K562 (cell line): ENCODE data around the gene CDC6. TPM values are rescaled to one million over a fixed set of nuclear protein-coding genes. Genes with fewer than 3 reads are reported as not detected.

ENCODE experiments used
- ARHGAP35 ChIP-seq: fragments of 450-650 bp; IDR thresholded peaks from 2 replicates; pipeline ENCODE4 v1.6.1; 2018; ENCODE audit not compliant: partially characterized antibody
- CBFB ChIP-seq: sonication (generic); formaldehyde crosslinking; IDR thresholded peaks from 2 replicates; pipeline ENCODE4 v1.4.0; 2020; ENCODE audit warnings: mild to moderate bottlenecking, missing genetic modification reagents
- CBX5 ChIP-seq: IDR thresholded peaks from 2 replicates; pipeline ENCODE4 v1.6.1; 2014; ENCODE audit warnings: low read depth, borderline replicate concordance
- CHD1 ChIP-seq: fragments of 200-600 bp; sonication (generic); IDR thresholded peaks from one replicate; pipeline ENCODE4 v1.6.1; 2012; ENCODE audit warnings: mild to moderate bottlenecking, moderate library complexity, low read length, inconsistent platforms
- ELF1 ChIP-seq: fragments of 200-800 bp; sonication (Bioruptor generic); IDR thresholded peaks from 2 replicates; pipeline ENCODE4 v1.6.1; 2016; ENCODE audit warnings: missing genetic modification characterization, missing compliant biosample characterization
- EWSR1 ChIP-seq: fragments of 450-650 bp; IDR thresholded peaks from 2 replicates; pipeline ENCODE4 v1.6.1; 2018; ENCODE audit warnings: borderline replicate concordance, mild to moderate bottlenecking, low read depth, moderate library complexity; ENCODE audit not compliant: partially characterized antibody
- FOXK2 ChIP-seq, 2 experiments: fragments of 450-650 bp; IDR thresholded peaks in 1 of 2; conservative IDR thresholded peaks in 1 of 2; 2 replicates each; pipeline ENCODE4 v1.6.1; 2016; ENCODE audit warnings: low read depth in 2 of 2, mild to moderate bottlenecking in 1 of 2
- HDAC6 ChIP-seq: IDR thresholded peaks from 2 replicates; pipeline ENCODE4 v1.6.1; 2012; ENCODE audit warnings: low read depth, mild to moderate bottlenecking, control low read depth, inconsistent platforms, low read length, moderate library complexity
- HMG20B ChIP-seq: fragments of 250-450 bp; sonication (Bioruptor Pico); IDR thresholded peaks from 2 replicates; pipeline ENCODE4 v1.5.0; 2021; ENCODE audit warnings: mild to moderate bottlenecking
- KDM2B ChIP-seq: fragments of 250-450 bp; sonication (Bioruptor Pico); IDR thresholded peaks from 2 replicates; pipeline ENCODE4 v1.8.0; 2021; ENCODE audit warnings: mild to moderate bottlenecking, moderate library complexity
- NFIX ChIP-seq: fragments of 250-450 bp; sonication (Bioruptor Pico); IDR thresholded peaks from 2 replicates; pipeline ENCODE4 v1.4.0; 2020; ENCODE audit warnings: low read depth, mild to moderate bottlenecking, moderate library complexity
- NONO ChIP-seq, 2 experiments: fragments of 200-400 bp in 1 of 2; fragments of 450-650 bp in 1 of 2; formaldehyde crosslinking in 1 of 2; IDR thresholded peaks; 2 replicates each; pipeline ENCODE4 v1.6.1; 2017; ENCODE audit warnings: low read depth in 2 of 2, mild to moderate bottlenecking in 2 of 2, moderate library complexity in 2 of 2, low read length in 1 of 2
- NRF1 ChIP-seq, 2 experiments: fragments of 450-650 bp; IDR thresholded peaks in 1 of 2; conservative IDR thresholded peaks in 1 of 2; 2 replicates each; pipeline ENCODE4 v1.6.1; 2014; ENCODE audit warnings: mild to moderate bottlenecking in 2 of 2
- PHF21A ChIP-seq: fragments of 450-650 bp; IDR thresholded peaks from 2 replicates; pipeline ENCODE4 v1.6.1; 2017; ENCODE audit warnings: low read depth, borderline replicate concordance
- PREB ChIP-seq: sonication (generic); formaldehyde crosslinking; IDR thresholded peaks from 2 replicates; pipeline ENCODE4 v1.8.1; 2023; ENCODE audit warnings: mild to moderate bottlenecking, missing genetic modification reagents
- RBFOX2 ChIP-seq: fragments of 200-400 bp; formaldehyde crosslinking; IDR thresholded peaks from 2 replicates; pipeline ENCODE4 v1.6.1; 2017; ENCODE audit warnings: low read depth, mild to moderate bottlenecking, low read length, moderate library complexity
- RBM14 ChIP-seq: fragments of 200-400 bp; formaldehyde crosslinking; IDR thresholded peaks from 2 replicates; pipeline ENCODE4 v1.6.1; 2018; ENCODE audit warnings: low read depth, mild to moderate bottlenecking, low read length, moderate library complexity, borderline replicate concordance; ENCODE audit not compliant: insufficient read depth
- RBM39 ChIP-seq: fragments of 200-400 bp; formaldehyde crosslinking; optimal IDR thresholded peaks from 2 replicates; pipeline ENCODE3; 2018; ENCODE audit warnings: low read depth, low read length
- SAP30 ChIP-seq: fragments of 200-600 bp; sonication (generic); IDR thresholded peaks from 2 replicates; pipeline ENCODE4 v1.6.1; 2012; ENCODE audit warnings: borderline replicate concordance, low read depth, mild to moderate bottlenecking, moderate library complexity, low read length, control low read depth, inconsistent platforms; ENCODE audit not compliant: insufficient read depth, poor library complexity, severe bottlenecking
- SRSF1 ChIP-seq: fragments of 200-400 bp; formaldehyde crosslinking; IDR thresholded peaks from 2 replicates; pipeline ENCODE4 v1.6.1; 2017; ENCODE audit warnings: mild to moderate bottlenecking, low read depth, low read length, moderate library complexity
- TARDBP ChIP-seq: fragments of 450-650 bp; IDR thresholded peaks from 2 replicates; pipeline ENCODE4 v1.6.1; 2016
- WHSC1 ChIP-seq: IDR thresholded peaks from one replicate; pipeline ENCODE4 v1.6.1; 2012; ENCODE audit warnings: low read length, control low read depth, inconsistent platforms
- ZNF212 ChIP-seq: fragments of 450-650 bp; formaldehyde crosslinking; IDR thresholded peaks from 2 replicates; pipeline ENCODE4 v1.4.0; 2020; ENCODE audit warnings: mild to moderate bottlenecking
- ZNF23 ChIP-seq: fragments of 250-450 bp; sonication (Bioruptor Pico); IDR thresholded peaks from 2 replicates; pipeline ENCODE4 v1.4.0; 2020; ENCODE audit warnings: mild to moderate bottlenecking
- ZNF354B ChIP-seq: fragments of 250-450 bp; sonication (Bioruptor Pico); IDR thresholded peaks from 2 replicates; pipeline ENCODE4 v1.4.0; 2020
- ZNF384 ChIP-seq: IDR thresholded peaks from 2 replicates; pipeline ENCODE4 v1.6.1; 2012; ENCODE audit warnings: low read depth, low read length, improper control_type of control experiment
- ZNF507 ChIP-seq: conservative IDR thresholded peaks from 2 replicates; pipeline ENCODE4 v1.6.1; 2017; ENCODE audit warnings: missing genetic modification characterization, missing compliant biosample characterization
- ZNF668 ChIP-seq: fragments of 250-450 bp; sonication (Bioruptor Pico); IDR thresholded peaks from 2 replicates; pipeline ENCODE4 v1.8.0; 2022; ENCODE audit warnings: mild to moderate bottlenecking, inconsistent platforms
- polyA plus RNA-seq, 8 experiments: library from polyadenylated mRNA; depleted of rRNA in 4 of 8; stranded (reverse) in 5 of 8; unstranded in 3 of 8; fragments of >200 nt; fragmentation: Nextera tagmentation in 2 of 8; fragmentation: Illumina TruSeq in 1 of 8; extraction: Ambion mirVana in 2 of 8; extraction: Trizol in 1 of 8; gene quantifications; 2 replicates each; pipeline versions ENCODE4 v1.2.1 to v1.2.3, GENCODE V29; 2011 to 2014; ENCODE audit warnings: inconsistent platforms in 1 of 8, missing spikeins in 1 of 8
- total RNA-seq, 7 experiments: library from RNA; depleted of rRNA in 6 of 7; stranded (reverse); fragments of >200 nt in 6 of 7; fragmentation: Illumina TruSeq in 2 of 7; extraction: Trizol in 2 of 7; gene quantifications; 2 replicates each; pipeline versions ENCODE4 v1.2.1 to v1.2.3, GENCODE V29; 2011 to 2021; ENCODE audit warnings: low replicate concordance in 1 of 7

Gene CDC6
- total and polyA plus RNA-seq, 9 of the 15 experiments (the other 6 are each of a cell fraction or from before 2014, with no cell fraction given), result 29.6 to 141 (median 106) TPM

GRCh38 chr17:40287494-40288369, at the start of gene CDC6 (continued):
- TF ChIP-seq NONO (IDR thresholded peaks at IDR 0.05; ENCODE audit: low read depth in 2 of 2, low read length in 1 of 2) (no peak), CBFB (no peak), RBM14 (no peak), FOXK2 (conservative IDR thresholded peaks at IDR 0.05 in 1 of 2, IDR thresholded peaks at IDR 0.05 in 1 of 2; ENCODE audit: low read depth in 2 of 2) (peak; percentile 64 to 76; a peak in 3 of 4 replicates), ZNF23 (CRISPR knock-in tag) (no peak), SAP30 (peak; percentile 99), WHSC1 (no peak), PREB (CRISPR knock-in tag) (no peak), SRSF1 (no peak), HDAC6 (no peak), KDM2B (CRISPR knock-in tag) (no peak), EWSR1 (no peak), ELF1 (tag) (no peak), PHF21A (0 out of 2 replicates have a peak, but pooled peaks have one; percentile 10), NFIX (CRISPR knock-in tag) (no peak), HMG20B (no peak), ZNF212 (CRISPR knock-in tag) (no peak), RBM39 (no peak), ZNF507 (tag) (no peak), ZNF668 (no peak), CHD1 (no peak), NRF1 (conservative IDR thresholded peaks at IDR 0.05 in 1 of 2, IDR thresholded peaks at IDR 0.05 in 1 of 2) (peak; percentile 92 to 94), CBX5 (no peak), ZNF354B (CRISPR knock-in tag) (no peak), ARHGAP35 (no peak), RBFOX2 (peak; percentile 100), TARDBP (no peak), ZNF384 (no peak)
